HCT116 (cell line): ENCODE data around the gene HBG1. TPM values are rescaled to one million over a fixed set of nuclear protein-coding genes. Genes with fewer than 3 reads are reported as not detected.

Source experiments
- ATAC-seq: fragments of 200-7000 bp; cut with Tn5 transposase; 2 replicates; pipeline ENCODE4 v1.9.1; 2020; ENCODE audit warnings: mild to moderate bottlenecking, moderate library complexity
- BruUV-seq: library from RNA; stranded (reverse); fragments of 400-500 nt; replicated peaks from 2 replicates; lab custom pipeline; 2021; lab: Mats Ljungman, UMichigan
- CTCF ChIA-PET: fragments of 300-600 bp; sonication (Branson Sonifier 250); formaldehyde crosslinking; loops from one replicate; lab custom pipeline; 2021; ENCODE audit warnings: antibody characterized with exemption; lab: Charles Lee
- POLR2A ChIA-PET: fragments of 300-600, 350-600 bp; sonication (Branson Sonifier 250); formaldehyde crosslinking; loops from one replicate; lab custom pipeline; 2021; ENCODE audit warnings: antibody characterized with exemption; lab: Charles Lee
- RAD21 ChIA-PET, 2 experiments: fragments of 300-600 bp; sonication (Branson Sonifier 250); formaldehyde crosslinking; loops; one replicate each; lab custom pipeline; 2023; ENCODE audit warnings: low total read pairs in 2 of 2; ENCODE audit not compliant: uncharacterized antibody in 2 of 2, unreplicated experiment in 2 of 2, low non-redundant PET in 1 of 2; lab: Charles Lee
- DNase-seq: peaks from one replicate; pipeline ENCODE4 v3.0.0-alpha.2; 2010; ENCODE audit warnings: low read depth, low spot score
- H2AFZ ChIP-seq: fragments of 200-600 bp; shearing (Covaris generic), sonication (generic); 2 replicates; pipeline ENCODE4 v1.6.1; 2017; ENCODE audit warnings: low read depth, mixed run types, mixed read lengths, antibody characterized with exemption, low read length; ENCODE audit not compliant: poor library complexity, severe bottlenecking
- H3K27ac ChIP-seq: 2 replicates; pipeline ENCODE4 v1.5.1; 2012; ENCODE audit warnings: low read depth, low read length
- H3K27me3 ChIP-seq: fragments of 200-600 bp; sonication (generic); 2 replicates; pipeline ENCODE4 v1.6.1; 2016; ENCODE audit warnings: mixed run types, low read length, mixed read lengths; ENCODE audit not compliant: insufficient read depth
- H3K36me3 ChIP-seq, 2 experiments: fragments of 200-500 bp in 1 of 2; fragments of 200-600 bp in 1 of 2; sonication (Bioruptor generic) in 1 of 2; sonication (generic) in 1 of 2; 2 replicates each; pipeline versions ENCODE4 v1.5.1 to v1.6.1; 2014 to 2016; ENCODE audit warnings: low read length in 2 of 2, inconsistent platforms in 1 of 2, mixed read lengths in 1 of 2, mixed run types in 1 of 2; ENCODE audit not compliant: insufficient read depth in 2 of 2, control insufficient read depth in 1 of 2
- H3K4me1 ChIP-seq, 2 experiments: fragments of 200-600 bp in 1 of 2; sonication (generic) in 1 of 2; 2 replicates each; pipeline versions ENCODE4 v1.5.1 to v1.6.1; 2012 to 2017; ENCODE audit warnings: low read length in 2 of 2, inconsistent platforms in 1 of 2, mild to moderate bottlenecking in 1 of 2, mixed read lengths in 1 of 2, mixed run types in 1 of 2, moderate library complexity in 1 of 2; ENCODE audit not compliant: insufficient read depth in 2 of 2, control insufficient read depth in 1 of 2
- H3K4me2 ChIP-seq: fragments of 200-600 bp; sonication (generic); 2 replicates; pipeline ENCODE4 v1.6.1; 2017; ENCODE audit warnings: mixed run types, low read length, mixed read lengths
- H3K4me3 ChIP-seq, 2 experiments: fragments of 200-600 bp in 1 of 2; sonication (generic) in 1 of 2; replicated peaks in 1 of 2; 2 replicates each; pipeline ENCODE4 v1.5.1; 2011 to 2016; ENCODE audit warnings: low read length in 2 of 2, control low read depth in 1 of 2, low read depth in 1 of 2, mild to moderate bottlenecking in 1 of 2, mixed read lengths in 1 of 2, mixed run types in 1 of 2
- H3K79me2 ChIP-seq: fragments of 200-600 bp; sonication (generic); 2 replicates; pipeline ENCODE4 v1.6.1; 2017; ENCODE audit warnings: mild to moderate bottlenecking, mixed run types, low read length, moderate library complexity, mixed read lengths; ENCODE audit not compliant: insufficient read depth
- H3K9ac ChIP-seq: fragments of 200-600 bp; sonication (generic); 2 replicates; pipeline ENCODE4 v1.6.1; 2016; ENCODE audit warnings: low read length, mixed read lengths
- H3K9me2 ChIP-seq: fragments of 200-600 bp; sonication (generic), shearing (Covaris generic); 2 replicates; pipeline ENCODE4 v1.6.1; 2017; ENCODE audit warnings: mixed run types, mild to moderate bottlenecking, moderate library complexity; ENCODE audit not compliant: insufficient read depth
- H3K9me3 ChIP-seq, 2 experiments: fragments of 200-500 bp in 1 of 2; fragments of 200-600 bp in 1 of 2; sonication (Bioruptor generic) in 1 of 2; sonication (generic) in 1 of 2; 2 replicates each; pipeline ENCODE4 v1.6.1; 2014 to 2017; ENCODE audit warnings: low read length in 2 of 2, mixed read lengths in 2 of 2, inconsistent platforms in 1 of 2, low read depth in 1 of 2, mild to moderate bottlenecking in 1 of 2, mixed run types in 1 of 2, moderate library complexity in 1 of 2; ENCODE audit not compliant: control insufficient read depth in 1 of 2, insufficient read depth in 1 of 2
- H4K20me1 ChIP-seq: fragments of 200-600 bp; sonication (generic), shearing (Covaris generic); 2 replicates; pipeline ENCODE4 v1.6.1; 2017; ENCODE audit warnings: mixed run types, mild to moderate bottlenecking, moderate library complexity; ENCODE audit not compliant: insufficient read depth
- ATF3 ChIP-seq: IDR thresholded peaks from 2 replicates; pipeline ENCODE4 v1.6.1; 2012
- ELF1 ChIP-seq: IDR thresholded peaks from 2 replicates; pipeline ENCODE4 v1.6.1; 2012; ENCODE audit warnings: low read depth, borderline replicate concordance
- JUND ChIP-seq: IDR thresholded peaks from 2 replicates; pipeline ENCODE4 v1.6.1; 2012
- POLR2A ChIP-seq: IDR thresholded peaks from 2 replicates; pipeline ENCODE4 v1.7.0; 2011; ENCODE audit warnings: borderline replicate concordance; ENCODE audit not compliant: insufficient read depth, insufficient read length; ENCODE audit errors: extremely low read depth
- RAD21 ChIP-seq: IDR thresholded peaks from 2 replicates; pipeline ENCODE4 v1.6.1; 2012; ENCODE audit warnings: low read depth, mild to moderate bottlenecking
- SP1 ChIP-seq: IDR thresholded peaks from 2 replicates; pipeline ENCODE4 v1.6.1; 2012; ENCODE audit warnings: low read depth
- TCF7L2 ChIP-seq: IDR thresholded peaks from 2 replicates; pipeline ENCODE4 v1.7.0; 2011; ENCODE audit warnings: borderline replicate concordance, inconsistent platforms; ENCODE audit not compliant: insufficient read depth, insufficient read length; ENCODE audit errors: extremely low read depth
- ZBTB33 ChIP-seq: IDR thresholded peaks from 2 replicates; pipeline ENCODE4 v1.6.1; 2011; ENCODE audit warnings: mild to moderate bottlenecking, low read length, moderate library complexity; ENCODE audit not compliant: insufficient replicate concordance; ENCODE audit errors: extremely low read depth
- ZFX ChIP-seq: fragments of 450-650 bp; IDR thresholded peaks from 2 replicates; pipeline ENCODE4 v1.6.1; 2017
- intact Hi-C: fragments of 100-400 bp; cut with micrococcal nuclease; formaldehyde crosslinking; loops from 2 replicates; pipeline ENCODE4 v1.10.0; 2022
- total RNA-seq: library from RNA; stranded (reverse); gene quantifications from one replicate; pipeline ENCODE4 v1.2.1, GENCODE V29; 2021; ENCODE audit not compliant: unreplicated experiment
- TF ChIP-seq, protein P1 (sequence below): IDR thresholded peaks from 2 replicates; pipeline ENCODE4 v1.6.1; 2012; ENCODE audit warnings: low read depth
- TF ChIP-seq, protein P2 (sequence below), 3 experiments: fragments of 200-600 bp in 1 of 3; sonication (generic) in 1 of 3; IDR thresholded peaks in 2 of 3; conservative IDR thresholded peaks in 1 of 3; 2 replicates each; pipeline ENCODE4 v1.5.1; 2012 to 2017; ENCODE audit warnings: low read depth in 2 of 3, low read length in 2 of 3, antibody characterized with exemption in 1 of 3, borderline replicate concordance in 1 of 3, control low read depth in 1 of 3, mild to moderate bottlenecking in 1 of 3, mixed read lengths in 1 of 3, mixed run types in 1 of 3, moderate library complexity in 1 of 3; ENCODE audit not compliant: insufficient read depth in 1 of 3

Gene HBG1
- total RNA-seq, 1 experiment from 2014 or later = 3.6 TPM

DNA sequence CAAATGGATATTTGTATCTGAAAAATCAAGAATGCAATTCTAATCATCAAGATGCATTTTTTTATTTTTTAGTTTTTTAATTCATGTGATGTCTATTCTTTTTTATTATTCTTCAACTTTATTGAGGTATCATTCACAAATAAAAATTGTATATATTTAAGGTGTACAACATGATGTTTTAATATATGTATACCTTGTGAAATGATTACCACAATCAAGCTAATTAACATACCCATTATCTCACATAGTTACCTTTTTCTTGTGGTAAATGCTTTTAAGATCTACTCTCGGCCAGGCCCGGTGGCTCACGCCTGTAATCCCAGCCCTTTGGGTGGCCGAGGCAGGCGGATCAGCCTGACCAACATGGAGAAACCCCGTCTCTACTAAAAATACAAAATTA lies 26.5 kb downstream of the HBG1 start:
- no peaks in the 10 kb centered on the region for H3K9me3 ChIP-seq
- H4K20me1 ChIP-seq = no peaks in the 10 kb centered on the region
- no peak overlapping the region for H3K4me3 ChIP-seq
- no peak overlapping the region for H2AFZ ChIP-seq
- no peaks in the 10 kb centered on the region for H3K9me2 ChIP-seq
- no peaks in the 10 kb centered on the region for H3K79me2 ChIP-seq
- TF ChIP-seq POLR2A = no peak
- TF ChIP-seq, protein P1, sequence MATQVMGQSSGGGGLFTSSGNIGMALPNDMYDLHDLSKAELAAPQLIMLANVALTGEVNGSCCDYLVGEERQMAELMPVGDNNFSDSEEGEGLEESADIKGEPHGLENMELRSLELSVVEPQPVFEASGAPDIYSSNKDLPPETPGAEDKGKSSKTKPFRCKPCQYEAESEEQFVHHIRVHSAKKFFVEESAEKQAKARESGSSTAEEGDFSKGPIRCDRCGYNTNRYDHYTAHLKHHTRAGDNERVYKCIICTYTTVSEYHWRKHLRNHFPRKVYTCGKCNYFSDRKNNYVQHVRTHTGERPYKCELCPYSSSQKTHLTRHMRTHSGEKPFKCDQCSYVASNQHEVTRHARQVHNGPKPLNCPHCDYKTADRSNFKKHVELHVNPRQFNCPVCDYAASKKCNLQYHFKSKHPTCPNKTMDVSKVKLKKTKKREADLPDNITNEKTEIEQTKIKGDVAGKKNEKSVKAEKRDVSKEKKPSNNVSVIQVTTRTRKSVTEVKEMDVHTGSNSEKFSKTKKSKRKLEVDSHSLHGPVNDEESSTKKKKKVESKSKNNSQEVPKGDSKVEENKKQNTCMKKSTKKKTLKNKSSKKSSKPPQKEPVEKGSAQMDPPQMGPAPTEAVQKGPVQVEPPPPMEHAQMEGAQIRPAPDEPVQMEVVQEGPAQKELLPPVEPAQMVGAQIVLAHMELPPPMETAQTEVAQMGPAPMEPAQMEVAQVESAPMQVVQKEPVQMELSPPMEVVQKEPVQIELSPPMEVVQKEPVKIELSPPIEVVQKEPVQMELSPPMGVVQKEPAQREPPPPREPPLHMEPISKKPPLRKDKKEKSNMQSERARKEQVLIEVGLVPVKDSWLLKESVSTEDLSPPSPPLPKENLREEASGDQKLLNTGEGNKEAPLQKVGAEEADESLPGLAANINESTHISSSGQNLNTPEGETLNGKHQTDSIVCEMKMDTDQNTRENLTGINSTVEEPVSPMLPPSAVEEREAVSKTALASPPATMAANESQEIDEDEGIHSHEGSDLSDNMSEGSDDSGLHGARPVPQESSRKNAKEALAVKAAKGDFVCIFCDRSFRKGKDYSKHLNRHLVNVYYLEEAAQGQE = no peak
- TF ChIP-seq ATF3 = no peak
- no peak for TF ChIP-seq JUND
- no peak for TF ChIP-seq RAD21
- TF ChIP-seq, protein P2, sequence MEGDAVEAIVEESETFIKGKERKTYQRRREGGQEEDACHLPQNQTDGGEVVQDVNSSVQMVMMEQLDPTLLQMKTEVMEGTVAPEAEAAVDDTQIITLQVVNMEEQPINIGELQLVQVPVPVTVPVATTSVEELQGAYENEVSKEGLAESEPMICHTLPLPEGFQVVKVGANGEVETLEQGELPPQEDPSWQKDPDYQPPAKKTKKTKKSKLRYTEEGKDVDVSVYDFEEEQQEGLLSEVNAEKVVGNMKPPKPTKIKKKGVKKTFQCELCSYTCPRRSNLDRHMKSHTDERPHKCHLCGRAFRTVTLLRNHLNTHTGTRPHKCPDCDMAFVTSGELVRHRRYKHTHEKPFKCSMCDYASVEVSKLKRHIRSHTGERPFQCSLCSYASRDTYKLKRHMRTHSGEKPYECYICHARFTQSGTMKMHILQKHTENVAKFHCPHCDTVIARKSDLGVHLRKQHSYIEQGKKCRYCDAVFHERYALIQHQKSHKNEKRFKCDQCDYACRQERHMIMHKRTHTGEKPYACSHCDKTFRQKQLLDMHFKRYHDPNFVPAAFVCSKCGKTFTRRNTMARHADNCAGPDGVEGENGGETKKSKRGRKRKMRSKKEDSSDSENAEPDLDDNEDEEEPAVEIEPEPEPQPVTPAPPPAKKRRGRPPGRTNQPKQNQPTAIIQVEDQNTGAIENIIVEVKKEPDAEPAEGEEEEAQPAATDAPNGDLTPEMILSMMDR (IDR thresholded peaks at IDR 0.05 in 2 of 3, conservative IDR thresholded peaks at IDR 0.05 in 1 of 3; ENCODE audit: borderline replicate concordance in 1 of 3, insufficient read depth in 1 of 3, low read depth in 2 of 3, low read length in 2 of 3) = no peak
- no peak for TF ChIP-seq SP1
- no peak for TF ChIP-seq ELF1
- TF ChIP-seq TCF7L2 = no peak
- no peak for TF ChIP-seq ZFX
- no peak for TF ChIP-seq ZBTB33
- H3K4me2 ChIP-seq = no peak overlapping the region
- no TSS peak for BruUV-seq
- RAD21 ChIA-PET = no interaction called here
- POLR2A ChIA-PET = no interaction called here
- DNase-seq (no peak), ATAC-seq (no peak)
- no peaks in the 10 kb centered on the region for H3K4me1 ChIP-seq
- H3K36me3 ChIP-seq = no peaks in the 10 kb centered on the region
- CTCF ChIA-PET = no interaction called here
- no peak overlapping the region for H3K27ac ChIP-seq
- intact Hi-C loops = no loop called here
- no peak overlapping the region for H3K9ac ChIP-seq
- H3K27me3 ChIP-seq = no peaks in the 10 kb centered on the region
